H9 (cell line): ENCODE data around the gene ZNF608. TPM values are rescaled to one million over a fixed set of nuclear protein-coding genes. Genes with fewer than 3 reads are reported as not detected.

Experiments
- DNase-seq: peaks from one replicate; pipeline ENCODE4 v3.0.0-alpha.2; 2017
- H2AFZ ChIP-seq: one replicate; pipeline ENCODE4 v1.6.1; 2013; ENCODE audit warnings: mild to moderate bottlenecking, low read length, control low read depth, moderate library complexity
- H2AK5ac ChIP-seq: 2 replicates; pipeline ENCODE4 v1.6.1; 2013; ENCODE audit warnings: low read length, control low read depth, mixed read lengths; ENCODE audit not compliant: insufficient read length
- H2BK120ac ChIP-seq: one replicate; pipeline ENCODE4 v1.6.1; 2013; ENCODE audit warnings: low read depth, mild to moderate bottlenecking, low read length, control low read depth, inconsistent platforms; ENCODE audit not compliant: poor library complexity, severe bottlenecking
- H2BK12ac ChIP-seq: 2 replicates; pipeline ENCODE4 v1.6.1; 2013; ENCODE audit warnings: low read length, control low read depth, mixed read lengths, low read depth; ENCODE audit not compliant: insufficient read length
- H2BK15ac ChIP-seq: 2 replicates; pipeline ENCODE4 v1.6.1; 2013; ENCODE audit warnings: low read depth, low read length, control low read depth
- H2BK20ac ChIP-seq: one replicate; pipeline ENCODE4 v1.6.1; 2013; ENCODE audit warnings: low read depth, mild to moderate bottlenecking, low read length, control low read depth, inconsistent platforms; ENCODE audit not compliant: poor library complexity, severe bottlenecking
- H2BK5ac ChIP-seq: 2 replicates; pipeline ENCODE4 v1.6.1; 2013; ENCODE audit warnings: low read length, control low read depth, mixed read lengths; ENCODE audit not compliant: insufficient read length
- H3K14ac ChIP-seq: 2 replicates; pipeline ENCODE4 v1.6.1; 2013; ENCODE audit warnings: low read length, control low read depth; ENCODE audit not compliant: insufficient read depth
- H3K18ac ChIP-seq: 2 replicates; pipeline ENCODE4 v1.6.1; 2013; ENCODE audit warnings: low read depth, mild to moderate bottlenecking, mixed read lengths, low read length, control low read depth; ENCODE audit not compliant: insufficient read length
- H3K23ac ChIP-seq: 2 replicates; pipeline ENCODE4 v1.6.1; 2013; ENCODE audit warnings: low read length, control low read depth, mixed read lengths, low read depth; ENCODE audit not compliant: insufficient read length
- H3K23me2 ChIP-seq: 2 replicates; pipeline ENCODE4 v1.6.1; 2013; ENCODE audit warnings: low read depth, mild to moderate bottlenecking, mixed read lengths, low read length, control low read depth; ENCODE audit not compliant: insufficient read length, poor library complexity, severe bottlenecking
- H3K27ac ChIP-seq: 2 replicates; pipeline ENCODE4 v1.5.1; 2013; ENCODE audit warnings: low read length, control low read depth, mixed read lengths, low read depth; ENCODE audit not compliant: insufficient read length
- H3K27me3 ChIP-seq: 2 replicates; pipeline ENCODE4 v1.6.1; 2013; ENCODE audit warnings: low read length, control low read depth, inconsistent platforms; ENCODE audit not compliant: insufficient read depth
- H3K4ac ChIP-seq: 2 replicates; pipeline ENCODE4 v1.6.1; 2013; ENCODE audit warnings: low read depth, mild to moderate bottlenecking, control low read depth, inconsistent platforms, low read length, moderate library complexity
- H3K4me1 ChIP-seq: 2 replicates; pipeline ENCODE4 v1.6.1; 2013; ENCODE audit warnings: low read length, control low read depth, inconsistent platforms; ENCODE audit not compliant: insufficient read depth
- H3K4me2 ChIP-seq: 2 replicates; pipeline ENCODE4 v1.6.1; 2013; ENCODE audit warnings: low read length, control low read depth, mixed read lengths; ENCODE audit not compliant: insufficient read length, insufficient read depth
- H3K56ac ChIP-seq: 2 replicates; pipeline ENCODE4 v1.6.1; 2013; ENCODE audit warnings: low read depth, mild to moderate bottlenecking, mixed read lengths, low read length, control low read depth; ENCODE audit not compliant: insufficient read length
- H3K79me1 ChIP-seq: 2 replicates; pipeline ENCODE4 v1.6.1; 2013; ENCODE audit warnings: low read depth, mild to moderate bottlenecking, moderate library complexity, low read length, control low read depth, inconsistent platforms; ENCODE audit not compliant: insufficient read depth, poor library complexity, severe bottlenecking
- H3K79me2 ChIP-seq: 2 replicates; pipeline ENCODE4 v1.6.1; 2013; ENCODE audit warnings: low read length, control low read depth, inconsistent platforms; ENCODE audit not compliant: insufficient read depth
- H3K9ac ChIP-seq: 2 replicates; pipeline ENCODE4 v1.6.1; 2013; ENCODE audit warnings: low read length, control low read depth, mixed read lengths; ENCODE audit not compliant: insufficient read length; ENCODE audit errors: extremely low read depth
- H3K9me3 ChIP-seq: one replicate; pipeline ENCODE4 v1.6.1; 2013; ENCODE audit warnings: low read depth, low read length, inconsistent platforms; ENCODE audit not compliant: control insufficient read depth
- H3T11ph ChIP-seq: one replicate; pipeline ENCODE4 v1.6.1; 2013; ENCODE audit warnings: mild to moderate bottlenecking, low read length, control low read depth, inconsistent platforms
- H4K20me1 ChIP-seq: one replicate; pipeline ENCODE4 v1.6.1; 2013; ENCODE audit not compliant: control insufficient read depth, insufficient read length, insufficient read depth
- H4K5ac ChIP-seq: 2 replicates; pipeline ENCODE4 v1.6.1; 2013; ENCODE audit warnings: low read depth, mild to moderate bottlenecking, mixed read lengths, low read length, control low read depth; ENCODE audit not compliant: insufficient read length
- H4K8ac ChIP-seq: replicated peaks from 2 replicates; pipeline ENCODE4 v1.6.1; 2013; ENCODE audit warnings: low read length, control low read depth, mixed read lengths, low read depth; ENCODE audit not compliant: insufficient read length
- H4K91ac ChIP-seq: 2 replicates; pipeline ENCODE4 v1.6.1; 2013; ENCODE audit warnings: low read depth, mild to moderate bottlenecking, moderate library complexity, mixed read lengths, low read length, control low read depth; ENCODE audit not compliant: insufficient read length
- H3K27ac Mint-ChIP-seq, 3 experiments: 2 replicates in 2 of 3; 3 replicates in 1 of 3; pipeline ENCODE4 v1.8.0; 2020 to 2021; ENCODE audit warnings: mixed read lengths in 3 of 3, mild to moderate bottlenecking in 1 of 3, moderate library complexity in 1 of 3
- H3K27me3 Mint-ChIP-seq: 2 replicates; pipeline ENCODE4 v1.8.0; 2021; ENCODE audit warnings: low read depth, mild to moderate bottlenecking, moderate library complexity, mixed read lengths
- H3K36me3 Mint-ChIP-seq, 3 experiments: 2 replicates in 2 of 3; 3 replicates in 1 of 3; pipeline ENCODE4 v1.8.0; 2020 to 2021; ENCODE audit warnings: low read depth in 3 of 3, mixed read lengths in 3 of 3; ENCODE audit not compliant: insufficient read depth in 1 of 3
- H3K4me1 Mint-ChIP-seq, 2 experiments: 2 replicates each; pipeline ENCODE4 v1.8.0; 2020; ENCODE audit warnings: mixed read lengths in 2 of 2
- H3K4me3 Mint-ChIP-seq, 2 experiments: 2 replicates in 1 of 2; 3 replicates in 1 of 2; pipeline ENCODE4 v1.8.0; 2020 to 2021; ENCODE audit warnings: mild to moderate bottlenecking in 2 of 2, mixed read lengths in 2 of 2, moderate library complexity in 1 of 2
- H3K9me3 Mint-ChIP-seq, 2 experiments: 2 replicates in 1 of 2; 3 replicates in 1 of 2; pipeline ENCODE4 v1.8.0; 2020; ENCODE audit warnings: mild to moderate bottlenecking in 2 of 2, mixed read lengths in 2 of 2, moderate library complexity in 1 of 2
- WGBS: extraction: QIAGEN DNeasy Blood & Tissue Kit; methylation state at CpG from one replicate; pipeline ENCODE4 v1.1.7; 2013; ENCODE audit warnings: missing lambda C conversion rate, low lambda C conversion rate, mixed read lengths; ENCODE audit not compliant: insufficient read length; ENCODE audit errors: extremely low coverage; 5-methylcytosine and 5-hydroxymethylcytosine counted together
- total RNA-seq: library from RNA; stranded (reverse); gene quantifications from 2 replicates; pipeline ENCODE4 v1.2.1, GENCODE V29; 2021
- TF ChIP-seq, protein P1 (sequence below): fragments of 200-600 bp; sonication (generic); conservative IDR thresholded peaks from 3 replicates; pipeline ENCODE4 v1.8.0; 2021; ENCODE audit warnings: antibody characterized with exemption, mild to moderate bottlenecking

The ZNF608 gene
- total RNA-seq, 1 experiment from 2014 or later: 67.0 TPM

GRCh38 chr5:124755041-124755440 lies 8.6 kb upstream of the ZNF608 start:
- no peak overlapping the region for H2AK5ac ChIP-seq
- no peak overlapping the region for H4K91ac ChIP-seq
- no peaks in the 10 kb centered on the region for H3K9me3 ChIP-seq
- no peak overlapping the region for H3K9ac ChIP-seq
- H3K4me1 ChIP-seq: peaks cover 7% of the 10 kb centered on the region; the same call in 1 of the 2 replicates
- no peaks in the 10 kb centered on the region for H4K20me1 ChIP-seq
- TF ChIP-seq, protein P1, sequence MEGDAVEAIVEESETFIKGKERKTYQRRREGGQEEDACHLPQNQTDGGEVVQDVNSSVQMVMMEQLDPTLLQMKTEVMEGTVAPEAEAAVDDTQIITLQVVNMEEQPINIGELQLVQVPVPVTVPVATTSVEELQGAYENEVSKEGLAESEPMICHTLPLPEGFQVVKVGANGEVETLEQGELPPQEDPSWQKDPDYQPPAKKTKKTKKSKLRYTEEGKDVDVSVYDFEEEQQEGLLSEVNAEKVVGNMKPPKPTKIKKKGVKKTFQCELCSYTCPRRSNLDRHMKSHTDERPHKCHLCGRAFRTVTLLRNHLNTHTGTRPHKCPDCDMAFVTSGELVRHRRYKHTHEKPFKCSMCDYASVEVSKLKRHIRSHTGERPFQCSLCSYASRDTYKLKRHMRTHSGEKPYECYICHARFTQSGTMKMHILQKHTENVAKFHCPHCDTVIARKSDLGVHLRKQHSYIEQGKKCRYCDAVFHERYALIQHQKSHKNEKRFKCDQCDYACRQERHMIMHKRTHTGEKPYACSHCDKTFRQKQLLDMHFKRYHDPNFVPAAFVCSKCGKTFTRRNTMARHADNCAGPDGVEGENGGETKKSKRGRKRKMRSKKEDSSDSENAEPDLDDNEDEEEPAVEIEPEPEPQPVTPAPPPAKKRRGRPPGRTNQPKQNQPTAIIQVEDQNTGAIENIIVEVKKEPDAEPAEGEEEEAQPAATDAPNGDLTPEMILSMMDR: no peak
- no peak overlapping the region for H3K4ac ChIP-seq
- no peak overlapping the region for H3K4me2 ChIP-seq
- no peaks in the 10 kb centered on the region for H3K79me2 ChIP-seq
- Mint-ChIP-seq H3K4me1 (peaks cover 30 to 35% of the 10 kb centered on the region in 2 experiments), H3K27me3 (no peaks in the 10 kb centered on the region), H3K4me3 (no peak overlapping the region), H3K9me3 (peaks cover 0 to 3% of the 10 kb centered on the region in 2 experiments; a peak in 1 of 5 replicates), H3K36me3 (0 out of 7 replicates have a peak, but pooled peaks cover 0 to 8% (median 0%) of the 10 kb centered on the region in 3 experiments), H3K27ac (no peak overlapping the region)
- no peak overlapping the region for H3K14ac ChIP-seq
- H3K18ac ChIP-seq: no peak overlapping the region
- H2BK12ac ChIP-seq: no peak overlapping the region
- no peaks in the 10 kb centered on the region for H3K27me3 ChIP-seq
- no peaks in the 10 kb centered on the region for H3K79me1 ChIP-seq
- H2BK15ac ChIP-seq: no peak overlapping the region
- H2BK5ac ChIP-seq: no peak overlapping the region
- no peak overlapping the region for H3K23ac ChIP-seq
- H2BK20ac ChIP-seq: no peak overlapping the region
- H3K56ac ChIP-seq: no peak overlapping the region
- H3K27ac ChIP-seq: no peak overlapping the region
- H2AFZ ChIP-seq: no peak overlapping the region
- WGBS: no CpG with 5 or more reads among the region's 2 CpGs
- H4K8ac ChIP-seq: no peak overlapping the region
- no peak overlapping the region for H2BK120ac ChIP-seq
- no peaks in the 10 kb centered on the region for H3K23me2 ChIP-seq
- H3T11ph ChIP-seq: no peak overlapping the region
- H4K5ac ChIP-seq: no peak overlapping the region
- DNase-seq: no peak
